Muscle layer of duodenum (tissue), 2 donors: Measurements from ENCODE around the gene MCF2L.

Experiments
- H3K27ac ChIP-seq: one replicate; pipeline ENCODE4 v1.7.0; 2013; ENCODE audit warnings: mild to moderate bottlenecking, low read length
- H3K27me3 ChIP-seq: one replicate; pipeline ENCODE4 v1.7.0; 2013; ENCODE audit warnings: low read depth, mild to moderate bottlenecking, control low read depth, low read length
- H3K36me3 ChIP-seq, 2 donors: one replicate each; pipeline ENCODE4 v1.7.0; 2013; ENCODE audit warnings: low read length in 2 of 2, control low read depth in 1 of 2, mild to moderate bottlenecking in 1 of 2; ENCODE audit not compliant: insufficient read depth in 2 of 2, control insufficient read depth in 1 of 2
- H3K4me1 ChIP-seq, 2 donors: one replicate each; pipeline ENCODE4 v1.7.0; 2013; ENCODE audit warnings: low read length in 2 of 2, mild to moderate bottlenecking in 2 of 2, control low read depth in 1 of 2, moderate library complexity in 1 of 2; ENCODE audit not compliant: insufficient read depth in 2 of 2, control insufficient read depth in 1 of 2
- H3K4me3 ChIP-seq, 2 donors: one replicate each; pipeline ENCODE4 v1.7.0; 2013; ENCODE audit warnings: low read length in 2 of 2, low read depth in 1 of 2, mild to moderate bottlenecking in 1 of 2
- H3K9me3 ChIP-seq, 2 donors: one replicate each; pipeline ENCODE4 v1.7.0; 2013; ENCODE audit warnings: low read length in 2 of 2, control low read depth in 1 of 2, mild to moderate bottlenecking in 1 of 2; ENCODE audit not compliant: control insufficient read depth in 1 of 2
- donor health status: healthy.

Gene MCF2L

DNA sequence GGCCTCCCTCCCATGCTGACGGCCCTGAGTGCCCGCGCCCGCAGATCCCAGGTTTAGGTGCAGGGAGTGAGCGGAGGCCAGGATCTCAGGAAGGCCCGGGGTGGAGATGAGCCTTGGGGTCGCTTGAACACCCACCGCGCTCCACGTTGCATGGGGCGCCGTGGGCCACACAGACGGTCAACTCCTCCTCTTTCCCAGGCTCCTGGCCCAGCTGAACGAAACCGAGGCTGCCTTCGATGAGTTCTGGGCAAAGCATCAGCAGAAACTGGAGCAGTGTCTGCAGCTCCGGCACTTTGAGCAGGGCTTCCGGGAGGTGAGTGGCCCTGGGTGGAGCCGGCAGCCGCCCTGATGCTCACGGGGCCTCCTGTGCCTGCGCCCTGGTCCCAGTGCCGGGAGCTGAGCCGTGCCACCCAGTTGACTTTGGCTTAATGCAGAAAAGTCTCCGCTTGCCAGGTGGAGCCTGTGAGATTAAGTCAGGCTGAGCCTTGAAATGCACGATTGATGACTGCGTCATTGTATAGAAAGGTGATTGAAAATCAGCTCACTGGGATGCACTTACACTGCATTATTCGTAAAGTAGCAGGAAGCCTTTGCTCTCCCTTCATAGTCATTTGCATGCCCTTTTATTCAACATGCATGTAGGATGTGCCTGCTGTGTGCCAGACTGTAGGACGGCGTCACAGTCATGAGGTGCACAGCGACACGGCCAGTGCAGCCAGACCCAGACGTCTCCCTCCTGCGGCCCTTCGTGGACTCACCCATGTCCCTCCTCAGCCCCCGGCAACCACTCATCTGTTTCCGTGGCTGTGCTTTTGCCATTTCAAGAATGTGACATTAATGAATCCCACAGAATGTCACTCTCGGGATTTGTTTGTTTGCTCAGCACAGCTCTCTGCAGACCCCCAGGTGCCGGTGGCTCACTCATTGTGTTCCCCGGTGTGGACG, 101.1 kb downstream of the MCF2L start:
- Histone ChIP-seq H3K9me3 (peaks cover 2 to 9% of the 10 kb centered on the region in 2 donors), H3K27me3 (no peaks in the 10 kb centered on the region), H3K36me3 (no peaks in the 10 kb centered on the region), H3K4me1 (no peaks in the 10 kb centered on the region), H3K4me3 (no peak overlapping the region), H3K27ac (no peak overlapping the region)

DNA sequence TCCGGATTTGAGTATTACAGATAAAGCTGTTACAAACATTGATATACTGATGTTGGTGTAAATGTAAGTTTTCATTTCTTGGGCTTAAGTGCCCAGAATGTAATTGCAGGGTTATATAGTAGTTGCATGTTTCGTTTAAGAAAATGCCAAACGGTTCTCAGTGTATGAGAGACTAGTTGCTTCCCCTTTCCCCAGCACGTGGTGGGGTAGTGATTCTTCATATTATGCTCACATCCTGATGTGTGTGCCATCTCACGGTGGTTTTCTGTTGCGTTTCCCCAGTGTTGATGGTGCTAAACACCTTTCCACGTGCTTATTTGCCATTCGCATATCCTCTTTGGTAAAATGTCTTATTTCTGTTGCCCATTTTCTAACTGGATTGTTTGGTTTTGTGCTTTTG, 101.8 kb downstream of the MCF2L start:
- peaks cover 2 to 9% of the 10 kb centered on the region in 2 donors for H3K9me3 ChIP-seq
- no peak overlapping the region for H3K4me3 ChIP-seq
- no peak overlapping the region for H3K27ac ChIP-seq
- H3K27me3 ChIP-seq: no peaks in the 10 kb centered on the region
- no peaks in the 10 kb centered on the region for H3K4me1 ChIP-seq
- H3K36me3 ChIP-seq: no peaks in the 10 kb centered on the region

DNA sequence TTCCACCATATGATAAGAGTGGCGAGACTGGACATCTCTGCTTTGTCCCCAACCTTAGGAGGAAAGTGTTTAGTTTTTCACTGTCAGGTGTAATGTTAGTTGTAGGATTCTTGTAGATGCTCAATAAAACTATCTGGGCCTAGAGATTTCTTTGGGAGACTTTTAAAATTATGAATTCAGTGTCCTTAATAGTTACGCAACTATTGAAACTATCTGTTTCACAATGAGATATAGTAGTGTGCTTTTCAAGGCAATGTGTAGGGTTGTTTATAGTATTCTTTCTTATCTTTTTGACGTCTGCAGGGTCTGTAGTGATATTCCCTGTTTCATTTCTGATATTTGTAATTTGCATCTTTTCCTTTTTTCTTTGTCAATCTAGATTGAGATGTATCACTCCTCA, 103.4 kb downstream of the MCF2L start:
- no peak overlapping the region for H3K27ac ChIP-seq
- no peaks in the 10 kb centered on the region for H3K4me1 ChIP-seq
- H3K36me3 ChIP-seq: no peaks in the 10 kb centered on the region
- H3K27me3 ChIP-seq: no peaks in the 10 kb centered on the region
- H3K4me3 ChIP-seq: no peak overlapping the region
- peaks cover 2 to 9% of the 10 kb centered on the region in 2 donors for H3K9me3 ChIP-seq

DNA sequence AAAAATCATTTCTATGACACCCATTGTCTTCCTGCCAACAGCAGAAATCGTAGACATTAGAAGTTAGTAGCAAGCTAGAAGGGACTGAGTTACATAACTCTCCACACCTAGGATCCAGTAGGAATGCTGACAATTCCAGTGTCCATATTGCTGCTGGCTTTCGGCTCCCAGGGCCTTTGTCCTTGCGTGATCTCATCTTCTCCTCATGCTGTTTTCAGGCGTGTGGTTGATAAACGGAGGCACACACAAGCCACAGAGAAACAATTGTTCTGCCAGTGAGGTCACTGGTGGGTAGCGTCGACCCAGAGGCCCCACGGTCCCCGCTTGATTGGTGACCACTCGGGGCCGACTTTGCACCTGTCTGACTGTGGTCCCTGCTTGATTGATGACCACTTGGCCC, 104.9 kb downstream of the MCF2L start:
- peaks cover 2 to 9% of the 10 kb centered on the region in 2 donors for H3K9me3 ChIP-seq
- no peaks in the 10 kb centered on the region for H3K36me3 ChIP-seq
- no peak overlapping the region for H3K27ac ChIP-seq
- no peaks in the 10 kb centered on the region for H3K27me3 ChIP-seq
- no peak overlapping the region for H3K4me3 ChIP-seq
- H3K4me1 ChIP-seq: no peaks in the 10 kb centered on the region

DNA sequence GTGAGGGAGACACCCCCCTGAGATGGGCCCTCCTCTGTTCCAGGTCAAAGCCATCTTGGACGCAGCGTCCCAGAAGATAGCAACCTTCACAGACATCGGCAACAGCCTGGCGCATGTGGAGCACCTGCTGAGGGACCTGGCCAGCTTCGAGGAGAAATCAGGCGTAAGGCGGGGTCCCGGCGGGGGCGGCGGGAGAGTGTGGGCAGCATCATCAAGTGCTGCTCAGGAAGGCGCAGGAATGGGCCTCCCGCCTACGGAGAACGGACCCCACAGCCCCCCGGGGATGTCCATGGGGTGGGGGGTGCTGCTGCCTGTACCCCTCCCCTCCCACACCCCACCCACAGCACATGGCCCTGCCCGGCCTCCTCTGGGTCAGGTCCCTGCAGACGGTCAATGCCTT, 105.4 kb downstream of the MCF2L start:
- Histone ChIP-seq H3K36me3 (no peaks in the 10 kb centered on the region), H3K4me3 (no peak overlapping the region)

DNA sequence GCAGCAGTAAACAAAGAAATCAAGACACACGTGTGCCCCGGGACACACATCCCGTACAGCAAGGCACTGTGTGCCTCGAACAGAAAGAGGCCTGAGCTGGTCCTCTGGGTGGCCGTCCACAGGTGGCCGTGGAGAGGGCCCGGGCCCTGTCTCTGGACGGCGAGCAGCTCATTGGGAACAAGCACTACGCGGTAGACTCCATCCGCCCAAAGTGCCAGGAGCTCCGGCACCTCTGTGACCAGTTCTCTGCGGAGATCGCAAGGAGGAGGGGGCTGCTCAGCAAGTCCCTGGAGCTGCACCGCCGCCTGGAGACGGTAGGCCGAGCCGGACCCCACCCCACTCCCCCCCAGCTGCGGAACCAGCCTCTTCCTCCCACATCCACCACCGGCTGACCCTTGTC, 105.9 kb downstream of the MCF2L start:
- Histone ChIP-seq H3K27ac (no peak overlapping the region), H3K36me3 (no peaks in the 10 kb centered on the region), H3K4me3 (no peak overlapping the region)

More for the DNA sequence above, 105.4 kb downstream of the MCF2L start:
- H3K27me3 ChIP-seq: no peaks in the 10 kb centered on the region
- no peaks in the 10 kb centered on the region for H3K4me1 ChIP-seq
- H3K9me3 ChIP-seq: peaks cover 2 to 9% of the 10 kb centered on the region in 2 donors
- no peak overlapping the region for H3K27ac ChIP-seq

DNA sequence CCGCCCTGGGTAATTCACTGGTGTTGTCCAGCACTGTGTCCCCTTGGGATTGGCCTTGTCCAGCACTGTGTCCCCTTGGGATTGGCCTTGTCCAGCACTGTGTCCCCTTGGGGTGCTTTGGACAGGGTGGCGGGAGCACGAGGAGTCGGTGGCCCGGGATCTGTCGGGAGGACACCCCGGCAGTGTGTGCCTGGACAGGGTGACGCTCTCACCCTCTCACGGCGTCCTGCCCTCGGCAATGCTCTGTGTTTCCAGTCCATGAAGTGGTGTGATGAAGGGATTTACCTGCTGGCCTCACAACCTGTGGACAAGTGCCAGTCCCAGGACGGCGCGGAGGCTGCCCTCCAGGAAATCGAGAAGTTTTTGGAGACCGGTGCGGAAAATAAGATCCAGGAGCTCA, 106.7 kb downstream of the MCF2L start:
- no peak overlapping the region for H3K27ac ChIP-seq
- no peaks in the 10 kb centered on the region for H3K27me3 ChIP-seq
- H3K9me3 ChIP-seq: peaks cover 2 to 9% of the 10 kb centered on the region in 2 donors
- no peaks in the 10 kb centered on the region for H3K4me1 ChIP-seq
- no peaks in the 10 kb centered on the region for H3K36me3 ChIP-seq
- H3K4me3 ChIP-seq: no peak overlapping the region

More for the DNA sequence above, 105.9 kb downstream of the MCF2L start:
- H3K9me3 ChIP-seq: peaks cover 2 to 9% of the 10 kb centered on the region in 2 donors
- no peaks in the 10 kb centered on the region for H3K4me1 ChIP-seq
- H3K27me3 ChIP-seq: no peaks in the 10 kb centered on the region

DNA sequence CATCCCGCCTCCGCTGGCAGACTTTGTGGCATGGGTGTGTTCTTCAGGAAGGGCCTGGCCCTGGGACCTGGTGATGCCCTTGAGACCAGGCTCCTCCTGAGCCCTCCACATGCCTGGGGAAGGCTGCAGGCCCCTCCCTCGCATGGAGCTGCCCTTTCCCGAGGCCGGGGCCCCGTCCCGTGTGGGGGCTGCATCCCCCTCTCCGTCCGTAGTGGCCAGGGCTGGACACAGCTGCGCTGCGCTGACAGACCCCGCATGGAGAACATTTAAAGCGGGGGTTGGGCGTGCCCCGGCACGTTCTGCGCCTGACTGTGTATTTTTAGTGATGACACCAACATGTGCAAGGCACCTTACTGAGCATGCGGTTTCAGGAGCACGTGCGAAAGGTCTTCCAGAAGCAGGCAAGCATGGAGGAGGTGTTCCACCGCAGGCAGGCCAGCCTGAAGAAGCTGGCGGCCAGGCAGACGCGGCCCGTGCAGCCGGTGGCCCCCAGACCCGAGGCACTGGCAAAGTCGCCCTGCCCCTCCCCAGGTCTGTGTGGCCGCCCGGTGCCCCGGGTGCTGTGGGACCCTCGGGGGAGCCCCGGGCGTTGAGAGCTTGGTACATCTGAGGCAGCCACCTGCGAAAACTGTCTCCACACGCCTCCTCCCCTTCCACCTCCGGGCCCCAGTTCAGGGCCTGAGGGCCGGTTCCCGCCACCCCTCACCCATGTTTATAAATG, 107.8 kb downstream of the MCF2L start:
- Histone ChIP-seq H3K4me1 (no peaks in the 10 kb centered on the region), H3K9me3 (peaks cover 2 to 5% of the 10 kb centered on the region in 2 donors), H3K4me3 (no peak overlapping the region), H3K36me3 (no peaks in the 10 kb centered on the region), H3K27me3 (no peaks in the 10 kb centered on the region), H3K27ac (no peak overlapping the region)

DNA sequence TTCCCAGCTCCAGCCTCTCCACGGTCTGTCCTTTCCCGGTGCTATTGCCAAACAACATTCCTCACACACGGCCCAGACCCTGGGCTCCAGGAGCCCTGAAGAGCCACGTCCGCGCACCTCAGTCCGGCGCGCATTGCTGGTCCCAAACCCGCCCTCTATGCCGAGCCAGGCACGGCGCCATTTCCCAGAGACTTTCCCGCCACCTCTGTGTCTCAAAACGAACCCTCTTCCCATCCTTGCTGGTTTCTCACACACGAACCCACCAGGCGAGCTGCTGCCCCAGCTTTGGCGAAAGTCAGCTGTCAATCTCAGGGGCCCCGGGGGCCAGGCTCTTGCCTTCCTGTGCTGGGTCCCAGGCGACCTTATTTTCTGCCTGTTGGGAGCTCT, 108.5 kb downstream of the MCF2L start:
- Histone ChIP-seq H3K27me3 (no peaks in the 10 kb centered on the region), H3K4me1 (no peaks in the 10 kb centered on the region), H3K36me3 (no peaks in the 10 kb centered on the region), H3K9me3 (no peaks in the 10 kb centered on the region), H3K4me3 (no peak overlapping the region), H3K27ac (no peak overlapping the region)

DNA sequence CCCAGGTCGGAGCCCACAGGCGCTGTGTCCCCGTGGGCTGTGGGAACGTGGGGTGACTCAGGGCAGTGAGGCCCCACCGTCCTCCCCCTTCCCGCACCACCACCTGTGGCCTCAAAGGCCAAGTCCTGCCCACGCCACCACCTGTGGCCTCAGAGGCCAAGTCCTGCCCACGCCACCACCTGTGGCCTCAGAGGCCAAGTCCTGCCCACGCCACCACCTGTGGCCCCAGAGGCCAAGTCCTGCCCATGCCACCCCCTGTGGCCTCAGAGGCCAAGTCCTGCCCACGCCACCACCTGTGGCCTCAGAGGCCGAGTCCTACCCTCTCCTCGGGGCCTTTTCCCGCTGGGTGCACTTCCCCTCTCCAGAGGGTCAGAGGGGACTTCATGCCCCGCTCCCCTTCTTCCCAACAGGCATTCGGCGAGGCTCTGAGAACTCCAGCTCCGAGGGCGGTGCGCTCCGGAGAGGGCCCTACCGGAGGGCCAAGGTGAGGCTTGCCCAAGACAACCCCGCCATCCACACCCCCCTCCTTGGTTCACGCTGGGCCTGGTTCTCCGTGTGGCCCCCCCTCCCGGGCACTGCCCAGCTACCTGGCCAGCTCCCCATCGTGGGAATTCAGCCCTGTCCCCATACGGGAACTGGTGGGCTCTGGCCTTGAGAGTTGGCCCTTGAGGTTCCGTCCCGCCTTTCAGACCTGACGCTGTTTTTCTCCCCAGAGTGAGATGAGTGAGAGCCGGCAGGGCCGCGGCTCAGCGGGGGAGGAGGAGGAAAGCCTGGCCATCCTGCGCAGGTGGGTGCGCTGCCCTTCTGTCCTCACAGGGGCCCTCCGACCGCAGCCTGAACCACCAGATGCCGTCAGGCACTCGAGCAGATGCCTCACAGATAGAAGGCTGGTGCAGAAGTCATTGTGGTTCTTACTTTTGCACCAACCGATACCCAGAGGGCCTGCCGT, 109.2 kb downstream of the MCF2L start:
- Histone ChIP-seq H3K4me1 (no peaks in the 10 kb centered on the region), H3K27ac (no peak overlapping the region), H3K9me3 (no peaks in the 10 kb centered on the region), H3K36me3 (no peaks in the 10 kb centered on the region), H3K27me3 (no peaks in the 10 kb centered on the region), H3K4me3 (no peak overlapping the region)
